PC-3 (cell line): ENCODE data around the gene MARF1.

Experiments used
- EZH2 ChIP-seq: fragments of 300-600 bp; sonication (generic); IDR thresholded peaks from one replicate; pipeline ENCODE4 v1.6.1; 2017; ENCODE audit warnings: antibody characterized with exemption, mild to moderate bottlenecking, low read length; ENCODE audit not compliant: unreplicated experiment
- EZH2phosphoT487 ChIP-seq: fragments of 300-600 bp; sonication (generic); IDR thresholded peaks from 2 replicates; pipeline ENCODE4 v1.6.1; 2018; ENCODE audit warnings: mild to moderate bottlenecking, antibody characterized with exemption, low read length, borderline replicate concordance
- TF ChIP-seq, protein P1 (sequence below): fragments of 300-600 bp; sonication (generic); conservative IDR thresholded peaks from 2 replicates; pipeline ENCODE4 v1.5.1; 2017; ENCODE audit warnings: antibody characterized with exemption, low read depth, mild to moderate bottlenecking, low read length

DNA sequence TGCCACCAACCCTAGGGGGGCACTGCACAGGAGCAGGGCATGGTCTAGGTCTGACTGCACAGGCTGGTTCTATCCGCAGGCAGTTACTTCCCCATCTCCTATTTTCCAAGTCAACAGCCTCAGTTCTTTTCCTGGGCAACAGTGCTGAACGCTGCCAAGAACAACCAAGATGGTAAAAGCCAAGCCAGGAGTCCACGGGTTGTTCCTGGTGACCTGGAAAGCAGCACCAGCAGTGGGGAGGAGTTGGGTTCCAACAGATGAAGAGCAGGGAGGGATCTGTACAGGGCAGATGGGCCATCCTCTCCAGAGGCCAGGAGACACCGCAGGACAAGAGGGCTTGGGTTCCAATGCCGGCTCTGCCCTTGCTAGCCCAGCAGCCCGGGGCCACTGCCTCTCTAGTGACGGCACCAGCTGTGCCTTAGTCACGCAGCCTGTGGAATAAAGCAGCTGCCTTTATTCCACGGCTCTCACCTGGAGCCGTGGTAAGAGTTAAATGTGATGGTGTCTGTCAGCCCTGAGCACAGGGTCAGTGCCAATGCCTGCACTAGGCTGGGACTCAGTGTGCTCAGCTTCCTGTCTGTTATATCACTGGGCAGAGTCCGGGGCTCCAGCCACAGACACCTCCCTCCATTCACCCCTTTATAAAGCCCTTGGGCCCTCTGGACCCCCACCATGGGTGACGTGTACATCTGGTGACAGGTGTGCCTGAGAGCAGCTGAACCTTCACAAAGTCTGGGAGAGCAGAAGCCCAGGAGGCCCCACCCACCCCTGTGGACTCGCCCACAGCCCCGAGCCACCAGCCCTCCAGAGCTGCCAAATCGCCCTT lies 44.9 kb downstream of the MARF1 start:
- TF ChIP-seq, protein P1, sequence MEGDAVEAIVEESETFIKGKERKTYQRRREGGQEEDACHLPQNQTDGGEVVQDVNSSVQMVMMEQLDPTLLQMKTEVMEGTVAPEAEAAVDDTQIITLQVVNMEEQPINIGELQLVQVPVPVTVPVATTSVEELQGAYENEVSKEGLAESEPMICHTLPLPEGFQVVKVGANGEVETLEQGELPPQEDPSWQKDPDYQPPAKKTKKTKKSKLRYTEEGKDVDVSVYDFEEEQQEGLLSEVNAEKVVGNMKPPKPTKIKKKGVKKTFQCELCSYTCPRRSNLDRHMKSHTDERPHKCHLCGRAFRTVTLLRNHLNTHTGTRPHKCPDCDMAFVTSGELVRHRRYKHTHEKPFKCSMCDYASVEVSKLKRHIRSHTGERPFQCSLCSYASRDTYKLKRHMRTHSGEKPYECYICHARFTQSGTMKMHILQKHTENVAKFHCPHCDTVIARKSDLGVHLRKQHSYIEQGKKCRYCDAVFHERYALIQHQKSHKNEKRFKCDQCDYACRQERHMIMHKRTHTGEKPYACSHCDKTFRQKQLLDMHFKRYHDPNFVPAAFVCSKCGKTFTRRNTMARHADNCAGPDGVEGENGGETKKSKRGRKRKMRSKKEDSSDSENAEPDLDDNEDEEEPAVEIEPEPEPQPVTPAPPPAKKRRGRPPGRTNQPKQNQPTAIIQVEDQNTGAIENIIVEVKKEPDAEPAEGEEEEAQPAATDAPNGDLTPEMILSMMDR = no peak
- no peak for TF ChIP-seq EZH2phosphoT487
- no peak for TF ChIP-seq EZH2
